ENCODE data around the gene EXOC3. TPM values are rescaled to one million over a fixed set of nuclear protein-coding genes. Genes with fewer than 3 reads are reported as not detected.

Gene EXOC3
- total RNA-seq, 1 experiment from 2014 or later: 60.1 TPM

- ChIA-PET POLR2A (no interaction called here), CTCF (interaction anchor here (0.9 to 2.0 kb wide), 3 partner anchors 18 to 34 kb away, joined by 4 to 7 read pairs (median 5); no protein-coding TSS in a partner anchor)
These were observed 22.0 kb downstream of the EXOC3 start for GRCh38 chr5:464843-465590.

GRCh38 chr5:465591-466403 is 22.8 kb downstream of the EXOC3 start:
- CTCF ChIA-PET: interaction anchor here (0.8 to 2.0 kb wide), 3 partner anchors 19 to 35 kb away, joined by 3 to 7 read pairs (median 4); no protein-coding TSS in a partner anchor
- Mint-ChIP-seq H3K4me3 (no peak overlapping the region), H3K27ac (no peak overlapping the region), H3K4me1 (no peaks in the 10 kb centered on the region), H3K36me3 (peaks cover 24% of the 10 kb centered on the region), H3K9me3 (no peaks in the 10 kb centered on the region), H3K27me3 (ENCODE audit: low read depth) (no peaks in the 10 kb centered on the region)
- peak; percentile 10 for DNase-seq (ENCODE audit: low spot score)
- POLR2A ChIA-PET: no interaction called here
- ATAC-seq: no peak
- no peak for TF ChIP-seq E2F4 (CRISPR knock-in tag; IDR thresholded peaks at IDR 0.05; ENCODE audit: borderline replicate concordance, low read depth)
- no peak for TF ChIP-seq AR (CRISPR knock-in tag; IDR thresholded peaks at IDR 0.05)
- TF ChIP-seq RELA (CRISPR knock-in tag; IDR thresholded peaks at IDR 0.05; ENCODE audit: borderline replicate concordance): no peak
- TF ChIP-seq GRHL2 (CRISPR knock-in tag; IDR thresholded peaks at IDR 0.05; ENCODE audit: insufficient replicate concordance, severe bottlenecking): no peak
- no peak for TF ChIP-seq NFYB (CRISPR knock-in tag; conservative IDR thresholded peaks at IDR 0.05; ENCODE audit: low read depth)
- no peak for TF ChIP-seq SMAD3 (CRISPR knock-in tag; IDR thresholded peaks at IDR 0.05; ENCODE audit: borderline replicate concordance)
- TF ChIP-seq CBFB (CRISPR knock-in tag; IDR thresholded peaks at IDR 0.05; ENCODE audit: low read depth): no peak

More at GRCh38 chr5:464843-465590, 22.0 kb downstream of the EXOC3 start:
- peak overlapping the region; percentile 41; the same call in 1 of the 2 replicates for H3K27ac Mint-ChIP-seq
- TF ChIP-seq RELA (CRISPR knock-in tag; IDR thresholded peaks at IDR 0.05; ENCODE audit: borderline replicate concordance): no peak
- TF ChIP-seq, protein P1, sequence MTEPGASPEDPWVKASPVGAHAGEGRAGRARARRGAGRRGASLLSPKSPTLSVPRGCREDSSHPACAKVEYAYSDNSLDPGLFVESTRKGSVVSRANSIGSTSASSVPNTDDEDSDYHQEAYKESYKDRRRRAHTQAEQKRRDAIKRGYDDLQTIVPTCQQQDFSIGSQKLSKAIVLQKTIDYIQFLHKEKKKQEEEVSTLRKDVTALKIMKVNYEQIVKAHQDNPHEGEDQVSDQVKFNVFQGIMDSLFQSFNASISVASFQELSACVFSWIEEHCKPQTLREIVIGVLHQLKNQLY (CRISPR knock-in tag; IDR thresholded peaks at IDR 0.05): no peak
- TF ChIP-seq HMGXB4 (CRISPR knock-in tag; IDR thresholded peaks at IDR 0.05): no peak
- no peak for TF ChIP-seq ZNF219 (CRISPR knock-in tag; IDR thresholded peaks at IDR 0.05; ENCODE audit: borderline replicate concordance)
- TF ChIP-seq CREB1 (CRISPR knock-in tag; IDR thresholded peaks at IDR 0.05): no peak
- no peak for TF ChIP-seq CREM (CRISPR knock-in tag; IDR thresholded peaks at IDR 0.05)
- TF ChIP-seq FOXK1 (CRISPR knock-in tag; IDR thresholded peaks at IDR 0.05): no peak
- no peak for TF ChIP-seq CBFB (CRISPR knock-in tag; IDR thresholded peaks at IDR 0.05; ENCODE audit: low read depth)
- TF ChIP-seq, protein P2, sequence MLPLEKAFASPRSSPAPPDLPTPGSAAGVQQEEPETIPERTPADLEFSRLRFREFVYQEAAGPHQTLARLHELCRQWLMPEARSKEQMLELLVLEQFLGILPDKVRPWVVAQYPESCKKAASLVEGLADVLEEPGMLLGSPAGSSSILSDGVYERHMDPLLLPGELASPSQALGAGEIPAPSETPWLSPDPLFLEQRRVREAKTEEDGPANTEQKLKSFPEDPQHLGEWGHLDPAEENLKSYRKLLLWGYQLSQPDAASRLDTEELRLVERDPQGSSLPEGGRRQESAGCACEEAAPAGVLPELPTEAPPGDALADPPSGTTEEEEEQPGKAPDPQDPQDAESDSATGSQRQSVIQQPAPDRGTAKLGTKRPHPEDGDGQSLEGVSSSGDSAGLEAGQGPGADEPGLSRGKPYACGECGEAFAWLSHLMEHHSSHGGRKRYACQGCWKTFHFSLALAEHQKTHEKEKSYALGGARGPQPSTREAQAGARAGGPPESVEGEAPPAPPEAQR (CRISPR knock-in tag; IDR thresholded peaks at IDR 0.05): no peak
- no peak for TF ChIP-seq ZNF512 (CRISPR knock-in tag; IDR thresholded peaks at IDR 0.05; ENCODE audit: borderline replicate concordance)
- TF ChIP-seq ETV6 (CRISPR knock-in tag; IDR thresholded peaks at IDR 0.05): no peak
- TF ChIP-seq, protein P3, sequence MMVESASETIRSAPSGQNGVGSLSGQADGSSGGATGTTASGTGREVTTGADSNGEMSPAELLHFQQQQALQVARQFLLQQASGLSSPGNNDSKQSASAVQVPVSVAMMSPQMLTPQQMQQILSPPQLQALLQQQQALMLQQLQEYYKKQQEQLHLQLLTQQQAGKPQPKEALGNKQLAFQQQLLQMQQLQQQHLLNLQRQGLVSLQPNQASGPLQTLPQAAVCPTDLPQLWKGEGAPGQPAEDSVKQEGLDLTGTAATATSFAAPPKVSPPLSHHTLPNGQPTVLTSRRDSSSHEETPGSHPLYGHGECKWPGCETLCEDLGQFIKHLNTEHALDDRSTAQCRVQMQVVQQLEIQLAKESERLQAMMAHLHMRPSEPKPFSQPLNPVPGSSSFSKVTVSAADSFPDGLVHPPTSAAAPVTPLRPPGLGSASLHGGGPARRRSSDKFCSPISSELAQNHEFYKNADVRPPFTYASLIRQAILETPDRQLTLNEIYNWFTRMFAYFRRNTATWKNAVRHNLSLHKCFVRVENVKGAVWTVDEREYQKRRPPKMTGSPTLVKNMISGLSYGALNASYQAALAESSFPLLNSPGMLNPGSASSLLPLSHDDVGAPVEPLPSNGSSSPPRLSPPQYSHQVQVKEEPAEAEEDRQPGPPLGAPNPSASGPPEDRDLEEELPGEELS (CRISPR knock-in tag; IDR thresholded peaks at IDR 0.05): no peak
- ATAC-seq (no peak), DNase-seq (ENCODE audit: low spot score) (peak; percentile 10)
- no peak overlapping the region for H3K4me3 Mint-ChIP-seq
- H3K36me3 Mint-ChIP-seq: peaks cover 29% of the 10 kb centered on the region
- no peaks in the 10 kb centered on the region for H3K27me3 Mint-ChIP-seq (ENCODE audit: low read depth)
- no peaks in the 10 kb centered on the region for H3K4me1 Mint-ChIP-seq
- H3K9me3 Mint-ChIP-seq: no peaks in the 10 kb centered on the region

Data from WTC11 (cell line).